ENCODE results near the gene PCDH18. TPM values are rescaled to one million over a fixed set of nuclear protein-coding genes. Genes with fewer than 3 reads are reported as not detected.
A peak's percentile ranks its signal among the peaks of the same experiment; 100 is the strongest.
"Not testable (repeated sequence)": the region's sequence is repeated elsewhere in the genome, so short reads cannot be mapped to it uniquely, and the experiment has no call there.

Gene PCDH18
- total RNA-seq, 1 experiment from 2014 or later = 28.0 TPM

DNA sequence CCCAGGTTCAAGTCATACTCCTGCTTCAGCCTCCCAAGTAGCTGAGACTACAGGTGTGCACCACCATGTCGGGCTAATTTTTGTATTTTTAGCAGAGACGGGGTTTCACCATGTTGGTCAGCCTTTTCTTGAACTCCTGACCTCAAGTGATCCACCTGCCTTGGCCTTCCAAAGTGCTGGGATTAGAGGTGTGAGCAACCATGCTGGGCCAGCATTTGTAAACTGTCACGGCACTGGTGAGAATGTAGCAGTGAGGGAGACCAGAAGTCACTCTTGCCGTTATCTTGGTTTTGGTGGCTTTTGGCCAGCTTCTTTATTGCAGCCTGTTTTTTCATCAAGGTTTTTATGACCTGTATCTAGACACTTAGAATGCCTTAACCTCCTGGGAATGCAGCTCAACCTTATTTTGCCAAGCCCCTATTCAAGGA is 22.4 kb downstream of the PCDH18 start (continued):
- TF ChIP-seq, protein P1, sequence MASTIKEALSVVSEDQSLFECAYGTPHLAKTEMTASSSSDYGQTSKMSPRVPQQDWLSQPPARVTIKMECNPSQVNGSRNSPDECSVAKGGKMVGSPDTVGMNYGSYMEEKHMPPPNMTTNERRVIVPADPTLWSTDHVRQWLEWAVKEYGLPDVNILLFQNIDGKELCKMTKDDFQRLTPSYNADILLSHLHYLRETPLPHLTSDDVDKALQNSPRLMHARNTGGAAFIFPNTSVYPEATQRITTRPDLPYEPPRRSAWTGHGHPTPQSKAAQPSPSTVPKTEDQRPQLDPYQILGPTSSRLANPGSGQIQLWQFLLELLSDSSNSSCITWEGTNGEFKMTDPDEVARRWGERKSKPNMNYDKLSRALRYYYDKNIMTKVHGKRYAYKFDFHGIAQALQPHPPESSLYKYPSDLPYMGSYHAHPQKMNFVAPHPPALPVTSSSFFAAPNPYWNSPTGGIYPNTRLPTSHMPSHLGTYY (CRISPR knock-in tag; IDR thresholded peaks at IDR 0.05) = no peak
- TF ChIP-seq ZNF121 (CRISPR knock-in tag; IDR thresholded peaks at IDR 0.05) (no peak), FOXK1 (CRISPR knock-in tag; IDR thresholded peaks at IDR 0.05) (no peak), CBFB (CRISPR knock-in tag; IDR thresholded peaks at IDR 0.05; ENCODE audit: low read depth) (no peak), TCF7 (CRISPR knock-in tag; IDR thresholded peaks at IDR 0.05; ENCODE audit: low read depth) (no peak), GABPB1 (CRISPR knock-in tag; IDR thresholded peaks at IDR 0.05) (no peak), ZNF317 (CRISPR knock-in tag; IDR thresholded peaks at IDR 0.05; ENCODE audit: borderline replicate concordance, low read depth) (no peak), RELA (CRISPR knock-in tag; IDR thresholded peaks at IDR 0.05; ENCODE audit: borderline replicate concordance) (no peak)
- TF ChIP-seq, protein P2, sequence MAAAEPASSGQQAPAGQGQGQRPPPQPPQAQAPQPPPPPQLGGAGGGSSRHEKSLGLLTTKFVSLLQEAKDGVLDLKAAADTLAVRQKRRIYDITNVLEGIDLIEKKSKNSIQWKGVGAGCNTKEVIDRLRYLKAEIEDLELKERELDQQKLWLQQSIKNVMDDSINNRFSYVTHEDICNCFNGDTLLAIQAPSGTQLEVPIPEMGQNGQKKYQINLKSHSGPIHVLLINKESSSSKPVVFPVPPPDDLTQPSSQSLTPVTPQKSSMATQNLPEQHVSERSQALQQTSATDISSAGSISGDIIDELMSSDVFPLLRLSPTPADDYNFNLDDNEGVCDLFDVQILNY (CRISPR knock-in tag; IDR thresholded peaks at IDR 0.05) = no peak

DNA sequence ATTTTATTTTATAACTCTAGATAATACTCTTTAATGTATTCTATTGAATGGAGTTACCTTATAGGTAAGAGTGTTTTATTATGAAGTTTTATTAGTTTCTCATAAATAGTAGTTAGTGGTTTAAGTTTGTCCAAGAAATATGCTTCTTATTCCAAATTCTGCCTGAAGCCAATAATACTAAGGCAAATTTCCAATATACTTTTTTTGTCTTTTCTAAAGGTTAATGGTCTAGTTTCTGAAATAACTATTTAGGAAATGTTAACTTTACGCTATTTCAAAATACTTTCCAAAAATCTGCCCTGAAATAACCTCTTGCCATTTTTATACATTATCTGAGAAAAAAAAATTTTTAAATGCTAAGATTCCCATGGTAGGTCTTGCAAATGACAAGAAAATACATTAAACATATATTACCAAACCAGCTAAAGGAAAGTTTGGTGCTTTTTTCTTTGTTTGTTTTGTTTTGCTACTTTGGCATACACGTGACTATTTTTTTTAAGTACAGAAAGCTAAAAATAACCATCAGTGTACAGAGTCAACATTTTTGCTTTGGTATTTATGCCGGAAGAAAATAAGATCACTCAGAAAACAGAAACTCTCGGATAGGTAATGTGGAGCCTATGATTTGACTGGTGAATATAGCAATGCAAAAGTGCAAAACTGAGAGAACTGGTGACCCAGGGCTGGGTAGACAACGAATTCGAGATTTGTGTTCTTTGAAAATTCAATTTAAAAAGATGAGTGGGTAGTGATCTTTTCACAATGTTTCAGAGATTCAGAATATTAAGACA is 29.8 kb downstream of the PCDH18 start:
- Mint-ChIP-seq H3K27me3 (ENCODE audit: low read depth) (no peaks in the 10 kb centered on the region; the same call in 1 of the 2 replicates), H3K36me3 (peaks cover 5% of the 10 kb centered on the region), H3K4me3 (no peak overlapping the region), H3K27ac (no peak overlapping the region), H3K9me3 (0 out of 2 replicates have a peak, but pooled peaks cover 12% of the 10 kb centered on the region), H3K4me1 (no peaks in the 10 kb centered on the region)
- TF ChIP-seq ATF1 (CRISPR knock-in tag; IDR thresholded peaks at IDR 0.05) = no peak
- TF ChIP-seq PRRX2 (CRISPR knock-in tag; IDR thresholded peaks at IDR 0.05) = no peak
- TF ChIP-seq IRF2 (CRISPR knock-in tag; IDR thresholded peaks at IDR 0.05; ENCODE audit: borderline replicate concordance, low read depth) = no peak
- TF ChIP-seq NR3C1 (CRISPR knock-in tag; conservative IDR thresholded peaks at IDR 0.05; ENCODE audit: low read depth) = no peak
- DNase-seq (ENCODE audit: low spot score) (no peak), ATAC-seq (no peak)
- ChIA-PET CTCF (no interaction called here), POLR2A (no interaction called here)

DNA sequence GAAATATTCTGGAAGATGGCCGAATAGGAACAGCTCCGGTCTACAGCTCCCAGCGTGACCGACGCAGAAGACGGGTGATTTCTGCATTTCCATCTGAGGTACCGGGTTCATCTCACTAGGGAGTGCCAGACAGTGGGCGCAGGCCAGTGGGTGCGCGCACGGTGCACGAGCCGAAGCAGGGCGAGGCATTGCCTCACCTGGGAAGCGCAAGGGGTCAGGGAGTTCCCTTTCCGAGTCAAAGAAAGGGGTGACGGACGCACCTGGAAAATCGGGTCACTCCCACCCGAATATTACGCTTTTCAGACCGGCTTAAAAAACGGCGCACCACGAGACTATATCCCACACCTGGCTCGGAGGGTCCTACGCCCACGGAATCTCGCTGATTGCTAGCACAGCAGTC is 36.0 kb downstream of the PCDH18 start:
- H3K36me3 Mint-ChIP-seq; H3K9me3 Mint-ChIP-seq; ATAC-seq; POLR2A ChIA-PET; H3K27me3 Mint-ChIP-seq (ENCODE audit: low read depth); CTCF ChIA-PET: not testable (repeated sequence)
- H3K27ac Mint-ChIP-seq = peak overlapping the region; percentile 80; the same call in 1 of the 2 replicates
- peaks cover 14% of the 10 kb centered on the region for H3K4me1 Mint-ChIP-seq
- peak; percentile 24 for DNase-seq (ENCODE audit: low spot score)
- H3K4me3 Mint-ChIP-seq = peak overlapping the region; percentile 74

DNA sequence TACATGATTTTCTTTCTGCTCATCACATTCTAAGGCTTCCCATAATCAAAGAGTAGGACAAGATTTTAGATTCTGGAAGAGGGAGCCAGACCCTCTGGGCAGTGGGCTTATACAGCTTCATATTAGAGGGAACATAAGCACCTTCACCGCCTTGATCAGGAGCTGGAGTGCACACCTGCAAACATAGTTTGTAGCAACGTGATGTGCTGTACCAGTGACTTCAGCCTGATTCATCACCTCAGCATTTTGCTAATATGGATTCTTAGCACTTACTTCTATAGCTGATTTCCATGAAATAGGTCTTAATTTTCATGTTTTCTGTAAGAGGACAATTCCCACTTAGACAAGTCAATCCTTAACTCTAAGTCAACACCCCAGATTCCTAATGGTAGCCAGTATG is 36.7 kb downstream of the PCDH18 start:
- H3K9me3 Mint-ChIP-seq = 0 out of 2 replicates have a peak, but pooled peaks cover 3% of the 10 kb centered on the region
- POLR2A ChIA-PET = no interaction called here
- no peaks in the 10 kb centered on the region; the same call in 1 of the 2 replicates for H3K27me3 Mint-ChIP-seq (ENCODE audit: low read depth)
- CTCF ChIA-PET = no interaction called here
- peaks cover 14% of the 10 kb centered on the region for H3K4me1 Mint-ChIP-seq
- DNase-seq (ENCODE audit: low spot score) = no peak
- no peak overlapping the region for H3K27ac Mint-ChIP-seq
- H3K36me3 Mint-ChIP-seq = peaks cover 5% of the 10 kb centered on the region
- ATAC-seq = no peak
- peak overlapping the region; percentile 74 for H3K4me3 Mint-ChIP-seq
- TF ChIP-seq ATF1 (CRISPR knock-in tag; IDR thresholded peaks at IDR 0.05) (no peak), ZNF121 (CRISPR knock-in tag; IDR thresholded peaks at IDR 0.05) (no peak), ETV6 (CRISPR knock-in tag; IDR thresholded peaks at IDR 0.05) (no peak), CREB1 (CRISPR knock-in tag; IDR thresholded peaks at IDR 0.05) (no peak)
- TF ChIP-seq, protein P3, sequence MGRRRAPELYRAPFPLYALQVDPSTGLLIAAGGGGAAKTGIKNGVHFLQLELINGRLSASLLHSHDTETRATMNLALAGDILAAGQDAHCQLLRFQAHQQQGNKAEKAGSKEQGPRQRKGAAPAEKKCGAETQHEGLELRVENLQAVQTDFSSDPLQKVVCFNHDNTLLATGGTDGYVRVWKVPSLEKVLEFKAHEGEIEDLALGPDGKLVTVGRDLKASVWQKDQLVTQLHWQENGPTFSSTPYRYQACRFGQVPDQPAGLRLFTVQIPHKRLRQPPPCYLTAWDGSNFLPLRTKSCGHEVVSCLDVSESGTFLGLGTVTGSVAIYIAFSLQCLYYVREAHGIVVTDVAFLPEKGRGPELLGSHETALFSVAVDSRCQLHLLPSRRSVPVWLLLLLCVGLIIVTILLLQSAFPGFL (CRISPR knock-in tag; IDR thresholded peaks at IDR 0.05; ENCODE audit: borderline replicate concordance) = no peak
- TF ChIP-seq, protein P4, sequence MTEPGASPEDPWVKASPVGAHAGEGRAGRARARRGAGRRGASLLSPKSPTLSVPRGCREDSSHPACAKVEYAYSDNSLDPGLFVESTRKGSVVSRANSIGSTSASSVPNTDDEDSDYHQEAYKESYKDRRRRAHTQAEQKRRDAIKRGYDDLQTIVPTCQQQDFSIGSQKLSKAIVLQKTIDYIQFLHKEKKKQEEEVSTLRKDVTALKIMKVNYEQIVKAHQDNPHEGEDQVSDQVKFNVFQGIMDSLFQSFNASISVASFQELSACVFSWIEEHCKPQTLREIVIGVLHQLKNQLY (CRISPR knock-in tag; IDR thresholded peaks at IDR 0.05) = no peak
- TF ChIP-seq, protein P5, sequence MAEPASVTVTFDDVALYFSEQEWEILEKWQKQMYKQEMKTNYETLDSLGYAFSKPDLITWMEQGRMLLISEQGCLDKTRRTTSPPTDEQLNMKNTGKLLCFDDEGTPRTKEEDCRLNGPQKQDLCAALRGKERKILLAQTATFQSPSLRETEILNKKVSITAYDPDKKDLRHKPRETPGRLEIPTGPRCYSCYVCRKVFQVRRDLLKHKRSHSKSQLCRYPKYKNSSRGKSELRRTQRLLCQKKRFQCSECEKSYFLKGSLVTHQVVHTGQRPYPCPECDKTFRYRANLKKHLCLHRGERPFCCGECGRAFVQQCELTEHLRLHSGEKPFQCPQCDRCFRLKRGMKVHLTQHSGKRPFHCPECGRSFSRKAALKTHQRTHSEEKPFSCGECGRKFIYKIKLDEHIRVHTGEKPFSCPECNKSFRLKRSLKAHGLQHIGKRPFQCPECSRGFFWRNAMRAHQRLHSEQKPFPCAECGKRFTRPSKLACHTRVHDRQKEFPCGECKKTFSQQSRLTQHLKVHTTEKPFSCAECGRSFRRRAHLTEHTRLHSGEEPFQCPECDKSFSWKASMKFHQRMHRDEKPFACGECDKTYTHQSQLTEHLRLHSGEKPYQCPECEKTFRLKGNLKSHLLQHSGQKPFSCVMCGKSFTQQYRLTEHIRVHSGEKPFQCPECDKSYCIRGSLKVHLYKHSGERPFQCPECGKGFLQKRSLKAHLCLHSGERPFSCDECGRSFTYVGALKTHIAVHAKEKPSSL (CRISPR knock-in tag; conservative IDR thresholded peaks at IDR 0.05) = no peak

DNA sequence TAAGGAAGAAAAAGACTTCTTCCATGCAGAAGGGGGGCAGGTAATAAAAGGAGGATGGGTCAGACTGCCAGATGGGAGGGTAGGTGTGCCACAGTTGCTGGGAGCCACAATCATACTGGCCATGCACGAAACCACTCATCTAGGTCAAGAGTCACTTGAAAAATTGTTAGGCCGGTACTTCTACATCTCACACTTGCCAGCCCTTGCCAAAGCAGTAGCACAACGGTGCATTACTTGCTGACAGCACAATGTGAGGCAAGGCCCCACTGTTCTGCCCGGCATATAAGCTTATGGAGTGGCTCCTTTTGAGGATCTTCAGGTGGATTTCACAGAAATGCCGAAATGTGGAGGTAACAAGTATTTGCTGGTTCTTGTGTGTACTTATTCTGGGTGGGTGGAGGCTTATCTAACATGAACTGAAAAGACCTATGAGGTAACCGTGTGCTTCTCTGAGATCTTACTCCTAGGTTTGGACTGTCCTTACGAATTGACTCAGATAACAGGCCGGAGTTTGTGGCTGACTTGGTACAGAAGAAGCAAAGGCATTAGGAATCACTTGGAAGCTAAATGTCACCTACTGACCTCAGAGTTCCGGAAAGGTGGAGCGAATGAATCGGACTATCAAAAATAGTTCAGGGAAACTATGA is 48.9 kb downstream of the PCDH18 start:
- POLR2A ChIA-PET; ATAC-seq; H3K36me3 Mint-ChIP-seq; CTCF ChIA-PET; H3K27ac Mint-ChIP-seq; H3K4me3 Mint-ChIP-seq; H3K27me3 Mint-ChIP-seq (ENCODE audit: low read depth); DNase-seq (ENCODE audit: low spot score); H3K4me1 Mint-ChIP-seq: not testable (repeated sequence)
- peaks cover 20% of the 10 kb centered on the region for H3K9me3 Mint-ChIP-seq

All from WTC11 (cell line).